Activated CD4-positive, alpha-beta T cell treated with anti-CD3 and anti-CD28 coated beads, Interleukin-2, Interleukin-6, amounts not matched to agents 100 ng/mL and 50 ng/mL, durations not matched to agents 16 hours and 8 hours (primary cell): ENCODE results near the gene FNDC1.

ENCODE experiments used
- DNase-seq: peaks from one replicate; pipeline ENCODE4 v3.0.0-alpha.2; 2020

The FNDC1 gene

GRCh38 chr6:159163901-159164370, 5.3 kb upstream of the FNDC1 start:
- DNase-seq, result no peak

- DNase-seq, result peak; percentile 5
Measured at GRCh38 chr6:159168536-159169192, 536 bp upstream of the FNDC1 start.

GRCh38 chr6:159169557-159170332, 545 bp downstream of the FNDC1 start:
- DNase-seq, result peak; percentile 34

GRCh38 chr6:159170333-159170672, 1.1 kb downstream of the FNDC1 start:
- no peak for DNase-seq

- no peak for DNase-seq
Measured at GRCh38 chr6:159170999-159171712, 2.0 kb downstream of the FNDC1 start.

- no peak for DNase-seq
Measured at GRCh38 chr6:159172091-159172491, 2.9 kb downstream of the FNDC1 start.

- peak; percentile 80 for DNase-seq
Measured at GRCh38 chr6:159174263-159174969, 5.2 kb downstream of the FNDC1 start.

GRCh38 chr6:159176913-159177312, 7.7 kb downstream of the FNDC1 start:
- no peak for DNase-seq

GRCh38 chr6:159178847-159179246, 9.6 kb downstream of the FNDC1 start:
- DNase-seq, result no peak

GRCh38 chr6:159180001-159180400, 10.8 kb downstream of the FNDC1 start:
- DNase-seq, result no peak

GRCh38 chr6:159181914-159182313, 12.7 kb downstream of the FNDC1 start:
- DNase-seq, result peak; percentile 14

GRCh38 chr6:159184559-159184958, 15.4 kb downstream of the FNDC1 start:
- DNase-seq, result no peak

GRCh38 chr6:159190460-159190859, 21.3 kb downstream of the FNDC1 start:
- DNase-seq, result no peak

GRCh38 chr6:159193923-159194322, 24.7 kb downstream of the FNDC1 start:
- DNase-seq, result no peak

- DNase-seq, result no peak
Measured at GRCh38 chr6:159194421-159194820, 25.2 kb downstream of the FNDC1 start.

- no peak for DNase-seq
Measured at GRCh38 chr6:159196430-159196975, 27.3 kb downstream of the FNDC1 start.

- no peak for DNase-seq
Measured at GRCh38 chr6:159197251-159197650, 28.1 kb downstream of the FNDC1 start.

- DNase-seq, result no peak
Measured at GRCh38 chr6:159201336-159201735, 32.1 kb downstream of the FNDC1 start.

GRCh38 chr6:159203304-159204005, 34.3 kb downstream of the FNDC1 start:
- no peak for DNase-seq

- no peak for DNase-seq
Measured at GRCh38 chr6:159204605-159205004, 35.4 kb downstream of the FNDC1 start.

GRCh38 chr6:159212028-159212427, 42.8 kb downstream of the FNDC1 start:
- no peak for DNase-seq
